Measurements from ENCODE around the gene GTF2A2.

- TF ChIP-seq EZH2 (IDR thresholded peaks at IDR 0.05; ENCODE audit: insufficient read depth, low read length) (no peak), CTCF (IDR thresholded peaks at IDR 0.05; ENCODE audit: insufficient read depth, low read depth, low read length) (no peak)
Observed at GRCh38 chr15:59590027-59590426, 67.3 kb downstream of the GTF2A2 start.
